ENCODE measurements around the gene SMYD3. TPM values are rescaled to one million over a fixed set of nuclear protein-coding genes. Genes with fewer than 3 reads are reported as not detected.

The SMYD3 gene
- total and polyA plus RNA-seq, 9 of the 15 experiments (the other 6 are each of a cell fraction or from before 2014, with no cell fraction given) = 128 to 440 (median 197) TPM

DNA sequence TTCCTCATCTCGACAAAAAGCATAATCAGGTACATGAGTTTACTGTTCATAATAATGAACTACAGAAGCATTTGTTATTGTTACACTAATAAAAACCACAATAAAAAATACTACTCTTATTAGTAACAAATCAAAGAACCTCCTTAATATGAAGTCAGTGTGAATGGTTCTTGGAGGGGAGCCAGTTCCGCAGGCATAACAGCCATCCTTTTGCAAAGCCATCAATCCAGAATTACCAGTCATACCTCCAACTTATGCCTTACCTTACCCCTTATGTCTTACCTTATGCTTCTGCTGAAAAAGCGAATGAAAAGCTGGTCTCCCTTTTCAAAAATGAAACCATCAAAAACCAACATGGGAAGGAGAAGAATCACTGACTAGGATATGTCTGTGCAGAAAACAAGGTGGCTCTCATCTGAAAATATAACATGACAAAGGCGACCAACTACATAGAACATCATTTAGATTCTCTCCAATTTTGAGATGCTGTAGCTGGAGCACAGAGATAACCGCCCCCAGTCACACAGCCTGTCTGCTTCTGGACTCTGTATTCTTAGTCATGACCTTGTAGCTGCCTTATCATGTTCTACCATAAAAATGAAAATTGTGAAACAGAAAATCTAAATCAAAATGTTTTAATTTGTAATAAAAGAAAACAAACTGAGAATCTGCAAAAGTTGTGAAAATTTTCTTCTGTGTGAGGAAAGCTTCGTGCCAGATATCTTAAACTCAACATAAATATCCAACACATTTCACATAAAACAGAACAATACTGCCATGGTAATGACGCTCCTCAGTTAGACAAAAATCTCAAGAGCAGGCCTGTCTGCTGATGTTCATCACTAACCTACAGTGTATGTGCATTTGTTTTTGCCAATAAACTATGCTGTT lies 438.2 kb downstream of the SMYD3 start (continued):
- TF ChIP-seq ZNF592 (IDR thresholded peaks at IDR 0.05) = peak; percentile 35; the same call in 1 of the 2 replicates
- TF ChIP-seq, protein P1, sequence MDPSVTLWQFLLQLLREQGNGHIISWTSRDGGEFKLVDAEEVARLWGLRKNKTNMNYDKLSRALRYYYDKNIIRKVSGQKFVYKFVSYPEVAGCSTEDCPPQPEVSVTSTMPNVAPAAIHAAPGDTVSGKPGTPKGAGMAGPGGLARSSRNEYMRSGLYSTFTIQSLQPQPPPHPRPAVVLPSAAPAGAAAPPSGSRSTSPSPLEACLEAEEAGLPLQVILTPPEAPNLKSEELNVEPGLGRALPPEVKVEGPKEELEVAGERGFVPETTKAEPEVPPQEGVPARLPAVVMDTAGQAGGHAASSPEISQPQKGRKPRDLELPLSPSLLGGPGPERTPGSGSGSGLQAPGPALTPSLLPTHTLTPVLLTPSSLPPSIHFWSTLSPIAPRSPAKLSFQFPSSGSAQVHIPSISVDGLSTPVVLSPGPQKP (CRISPR knock-in tag; IDR thresholded peaks at IDR 0.05) = no peak
- TF ChIP-seq THRAP3 (IDR thresholded peaks at IDR 0.05; ENCODE audit: borderline replicate concordance) = no peak
- no peak for TF ChIP-seq SPI1 (IDR thresholded peaks at IDR 0.05; ENCODE audit: borderline replicate concordance, low read depth, low read length)
- peak; percentile 84; the same call in 1 of the 2 replicates for TF ChIP-seq POLR2AphosphoS5 (IDR thresholded peaks at IDR 0.05; ENCODE audit: control insufficient read depth, insufficient read depth, low read depth, low read length)
- TF ChIP-seq SIN3B (IDR thresholded peaks at IDR 0.05; ENCODE audit: low read depth) = no peak
- TF ChIP-seq PML (IDR thresholded peaks at IDR 0.05; ENCODE audit: low read length) = 0 out of 2 replicates have a peak, but pooled peaks have one; percentile 34
- no peak for TF ChIP-seq KAT2B (IDR thresholded peaks at IDR 0.05; ENCODE audit: low read depth, low read length)
- TF ChIP-seq FOXA1 (IDR thresholded peaks at IDR 0.05; ENCODE audit: borderline replicate concordance) = no peak
- no peak for TF ChIP-seq THRB (CRISPR knock-in tag; conservative IDR thresholded peaks at IDR 0.05)
- TF ChIP-seq CHD2 (IDR thresholded peaks at IDR 0.05; ENCODE audit: low read depth, low read length) = no peak
- peak; percentile 65; the same call in 1 of the 2 replicates for TF ChIP-seq EP300 (IDR thresholded peaks at IDR 0.05; ENCODE audit: low read length)
- TF ChIP-seq TRIM24 (IDR thresholded peaks at IDR 0.05) = peak; percentile 52 to 74; a peak in 3 of 4 replicates
- TF ChIP-seq NCOA6 (IDR thresholded peaks at IDR 0.05) = peak; percentile 33; the same call in 1 of the 2 replicates
- no peak for TF ChIP-seq KLF1 (tag; IDR thresholded peaks at IDR 0.05)
- TF ChIP-seq HDAC1 (IDR thresholded peaks at IDR 0.05) = peak in 1 of 2 experiments; percentile 39; a peak in 2 of 4 replicates
- TF ChIP-seq ZFP36 (IDR thresholded peaks at IDR 0.05; ENCODE audit: low read depth, low read length, partially characterized antibody) = peak; percentile 67
- TF ChIP-seq SMARCC2 (IDR thresholded peaks at IDR 0.05; ENCODE audit: low read depth) = peak; percentile 77; the same call in 1 of the 2 replicates
- no peak for TF ChIP-seq GABPB2 (CRISPR knock-in tag; conservative IDR thresholded peaks at IDR 0.05)
- TF ChIP-seq NEUROD1 (IDR thresholded peaks at IDR 0.05; ENCODE audit: borderline replicate concordance, low read depth, low read length, partially characterized antibody) = peak; percentile 51
- TF ChIP-seq SMARCE1 (IDR thresholded peaks at IDR 0.05) = peak; percentile 79; the same call in 1 of the 2 replicates
- peak; percentile 88 for TF ChIP-seq SMARCA4 (IDR thresholded peaks at IDR 0.05)
- peak; percentile 44; the same call in 1 of the 2 replicates for TF ChIP-seq KLF16 (IDR thresholded peaks at IDR 0.05)

All from K562 (cell line).